ENCODE measurements around the gene VTI1A. TPM values are rescaled to one million over a fixed set of nuclear protein-coding genes. Genes with fewer than 3 reads are reported as not detected.

VTI1A gene
- total and polyA plus RNA-seq, 9 of the 15 experiments (the other 6 are each of a cell fraction or from before 2014, with no cell fraction given) = 9.3 to 21.4 (median 16.0) TPM

DNA sequence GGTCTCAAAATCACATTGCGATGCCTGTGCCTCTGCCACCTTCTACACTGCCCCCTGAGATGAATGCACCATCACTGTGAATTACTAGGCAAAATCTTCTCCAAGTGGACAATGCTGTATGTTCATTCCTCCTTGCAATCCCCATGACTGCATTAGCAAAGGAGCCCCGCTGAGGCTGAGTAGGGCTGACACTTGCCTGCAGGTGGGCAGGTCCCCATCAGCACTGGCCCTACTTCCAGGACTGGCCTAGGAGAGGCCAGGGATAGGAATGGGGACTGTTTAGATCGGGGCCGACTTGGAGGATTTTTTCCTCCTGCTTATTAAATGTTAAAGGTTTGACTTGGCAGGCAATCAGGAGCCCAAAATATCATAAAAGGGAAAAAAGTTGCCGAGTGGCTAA lies 376.0 kb downstream of the VTI1A start:
- DNase-seq (ENCODE audit: extremely low read depth in 1 of 4, low spot score in 3 of 4) (no peak), FAIRE-seq (no peak), ATAC-seq (no peak)
- no peaks in the 10 kb centered on the region for H3K36me3 ChIP-seq (ENCODE audit: control insufficient read depth, insufficient read depth, low read length)
- H3K27me3 ChIP-seq (ENCODE audit: control insufficient read depth in 2 of 2, insufficient read depth in 2 of 2, low read length in 2 of 2) = no peaks in the 10 kb centered on the region
- intact Hi-C loops (cut with micrococcal nuclease) = no loop called here
- no peaks in the 10 kb centered on the region for H3K9me3 ChIP-seq (replicated peaks; ENCODE audit: control insufficient read depth, insufficient read depth, low read depth, low read length)
- no peaks in the 10 kb centered on the region for H4K20me1 ChIP-seq (replicated peaks; ENCODE audit: control insufficient read depth, insufficient read depth, low read length)
- 40% methylated on average over 3 of the region's 5 CpGs for WGBS (ENCODE audit: insufficient coverage, low coverage, missing lambda C conversion rate)
- H3K9ac ChIP-seq (ENCODE audit: insufficient read depth in 1 of 2, low read depth in 2 of 2, low read length in 2 of 2) = no peak overlapping the region
- no peak overlapping the region for H2AFZ ChIP-seq (ENCODE audit: low read depth, low read length)
- no peak overlapping the region for H3K4me3 ChIP-seq
- H3K27ac ChIP-seq (ENCODE audit: extremely low read depth, low read depth, low read length) = no peak overlapping the region
- no peaks in the 10 kb centered on the region for H3K9me1 ChIP-seq (ENCODE audit: control insufficient read depth, insufficient read depth, low read length)
- no peaks in the 10 kb centered on the region for H3K79me2 ChIP-seq (ENCODE audit: control insufficient read depth, insufficient read depth, low read length)
- BruUV-seq (replicated peaks) = no TSS peak
- in situ Hi-C loops (cut with MboI) = no loop called here
- peaks cover 0 to 3% of the 10 kb centered on the region in 2 experiments; a peak in 1 of 5 replicates for H3K4me1 ChIP-seq (replicated peaks in 1 of 2; ENCODE audit: control insufficient read depth in 2 of 2, insufficient read depth in 2 of 2, low read length in 2 of 2)
- TF ChIP-seq MCM3 (IDR thresholded peaks at IDR 0.05) (no peak), ZFP1 (CRISPR knock-in tag; IDR thresholded peaks at IDR 0.05) (no peak), SPI1 (IDR thresholded peaks at IDR 0.05; ENCODE audit: borderline replicate concordance, low read depth, low read length) (no peak), LEF1 (IDR thresholded peaks at IDR 0.05) (no peak), SLC30A9 (CRISPR knock-in tag; IDR thresholded peaks at IDR 0.05) (no peak)
- TF ChIP-seq, protein P1, sequence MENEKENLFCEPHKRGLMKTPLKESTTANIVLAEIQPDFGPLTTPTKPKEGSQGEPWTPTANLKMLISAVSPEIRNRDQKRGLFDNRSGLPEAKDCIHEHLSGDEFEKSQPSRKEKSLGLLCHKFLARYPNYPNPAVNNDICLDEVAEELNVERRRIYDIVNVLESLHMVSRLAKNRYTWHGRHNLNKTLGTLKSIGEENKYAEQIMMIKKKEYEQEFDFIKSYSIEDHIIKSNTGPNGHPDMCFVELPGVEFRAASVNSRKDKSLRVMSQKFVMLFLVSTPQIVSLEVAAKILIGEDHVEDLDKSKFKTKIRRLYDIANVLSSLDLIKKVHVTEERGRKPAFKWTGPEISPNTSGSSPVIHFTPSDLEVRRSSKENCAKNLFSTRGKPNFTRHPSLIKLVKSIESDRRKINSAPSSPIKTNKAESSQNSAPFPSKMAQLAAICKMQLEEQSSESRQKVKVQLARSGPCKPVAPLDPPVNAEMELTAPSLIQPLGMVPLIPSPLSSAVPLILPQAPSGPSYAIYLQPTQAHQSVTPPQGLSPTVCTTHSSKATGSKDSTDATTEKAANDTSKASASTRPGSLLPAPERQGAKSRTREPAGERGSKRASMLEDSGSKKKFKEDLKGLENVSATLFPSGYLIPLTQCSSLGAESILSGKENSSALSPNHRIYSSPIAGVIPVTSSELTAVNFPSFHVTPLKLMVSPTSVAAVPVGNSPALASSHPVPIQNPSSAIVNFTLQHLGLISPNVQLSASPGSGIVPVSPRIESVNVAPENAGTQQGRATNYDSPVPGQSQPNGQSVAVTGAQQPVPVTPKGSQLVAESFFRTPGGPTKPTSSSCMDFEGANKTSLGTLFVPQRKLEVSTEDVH (IDR thresholded peaks at IDR 0.05; ENCODE audit: low read depth, partially characterized antibody) = no peak
- TF ChIP-seq, protein P2, sequence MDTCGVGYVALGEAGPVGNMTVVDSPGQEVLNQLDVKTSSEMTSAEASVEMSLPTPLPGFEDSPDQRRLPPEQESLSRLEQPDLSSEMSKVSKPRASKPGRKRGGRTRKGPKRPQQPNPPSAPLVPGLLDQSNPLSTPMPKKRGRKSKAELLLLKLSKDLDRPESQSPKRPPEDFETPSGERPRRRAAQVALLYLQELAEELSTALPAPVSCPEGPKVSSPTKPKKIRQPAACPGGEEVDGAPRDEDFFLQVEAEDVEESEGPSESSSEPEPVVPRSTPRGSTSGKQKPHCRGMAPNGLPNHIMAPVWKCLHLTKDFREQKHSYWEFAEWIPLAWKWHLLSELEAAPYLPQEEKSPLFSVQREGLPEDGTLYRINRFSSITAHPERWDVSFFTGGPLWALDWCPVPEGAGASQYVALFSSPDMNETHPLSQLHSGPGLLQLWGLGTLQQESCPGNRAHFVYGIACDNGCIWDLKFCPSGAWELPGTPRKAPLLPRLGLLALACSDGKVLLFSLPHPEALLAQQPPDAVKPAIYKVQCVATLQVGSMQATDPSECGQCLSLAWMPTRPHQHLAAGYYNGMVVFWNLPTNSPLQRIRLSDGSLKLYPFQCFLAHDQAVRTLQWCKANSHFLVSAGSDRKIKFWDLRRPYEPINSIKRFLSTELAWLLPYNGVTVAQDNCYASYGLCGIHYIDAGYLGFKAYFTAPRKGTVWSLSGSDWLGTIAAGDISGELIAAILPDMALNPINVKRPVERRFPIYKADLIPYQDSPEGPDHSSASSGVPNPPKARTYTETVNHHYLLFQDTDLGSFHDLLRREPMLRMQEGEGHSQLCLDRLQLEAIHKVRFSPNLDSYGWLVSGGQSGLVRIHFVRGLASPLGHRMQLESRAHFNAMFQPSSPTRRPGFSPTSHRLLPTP (IDR thresholded peaks at IDR 0.05; ENCODE audit: borderline replicate concordance, extremely low read depth, insufficient read length) = no peak
- TF ChIP-seq, protein P3, sequence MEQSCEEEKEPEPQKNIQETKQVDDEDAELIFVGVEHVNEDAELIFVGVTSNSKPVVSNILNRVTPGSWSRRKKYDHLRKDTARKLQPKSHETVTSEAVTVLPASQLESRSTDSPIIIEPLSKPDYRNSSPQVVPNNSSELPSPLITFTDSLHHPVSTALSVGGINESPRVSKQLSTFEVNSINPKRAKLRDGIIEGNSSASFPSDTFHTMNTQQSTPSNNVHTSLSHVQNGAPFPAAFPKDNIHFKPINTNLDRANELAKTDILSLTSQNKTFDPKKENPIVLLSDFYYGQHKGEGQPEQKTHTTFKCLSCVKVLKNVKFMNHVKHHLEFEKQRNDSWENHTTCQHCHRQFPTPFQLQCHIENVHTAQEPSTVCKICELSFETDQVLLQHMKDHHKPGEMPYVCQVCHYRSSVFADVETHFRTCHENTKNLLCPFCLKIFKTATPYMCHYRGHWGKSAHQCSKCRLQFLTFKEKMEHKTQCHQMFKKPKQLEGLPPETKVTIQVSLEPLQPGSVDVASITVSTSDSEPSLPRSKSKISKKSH (CRISPR knock-in tag; IDR thresholded peaks at IDR 0.05) = no peak
- TF ChIP-seq, protein P4, sequence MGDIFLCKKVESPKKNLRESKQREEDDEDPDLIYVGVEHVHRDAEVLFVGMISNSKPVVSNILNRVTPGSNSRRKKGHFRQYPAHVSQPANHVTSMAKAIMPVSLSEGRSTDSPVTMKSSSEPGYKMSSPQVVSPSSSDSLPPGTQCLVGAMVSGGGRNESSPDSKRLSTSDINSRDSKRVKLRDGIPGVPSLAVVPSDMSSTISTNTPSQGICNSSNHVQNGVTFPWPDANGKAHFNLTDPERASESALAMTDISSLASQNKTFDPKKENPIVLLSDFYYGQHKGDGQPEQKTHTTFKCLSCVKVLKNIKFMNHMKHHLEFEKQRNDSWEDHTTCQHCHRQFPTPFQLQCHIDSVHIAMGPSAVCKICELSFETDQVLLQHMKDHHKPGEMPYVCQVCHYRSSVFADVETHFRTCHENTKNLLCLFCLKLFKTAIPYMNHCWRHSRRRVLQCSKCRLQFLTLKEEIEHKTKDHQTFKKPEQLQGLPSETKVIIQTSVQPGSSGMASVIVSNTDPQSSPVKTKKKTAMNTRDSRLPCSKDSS (IDR thresholded peaks at IDR 0.05; ENCODE audit: low read depth, partially characterized antibody) = no peak
- ChIA-PET POLR2A (no interaction called here), CTCF (ENCODE audit: low intra/inter-chr PET ratio) (no interaction called here)
- H3K4me2 ChIP-seq (ENCODE audit: insufficient read depth, low read length) = no peak overlapping the region

Data from K562 (cell line).